ENCODE data around the gene EPHA3. TPM values are rescaled to one million over a fixed set of nuclear protein-coding genes. Genes with fewer than 3 reads are reported as not detected.

Gene EPHA3
- total and polyA plus RNA-seq, 2 of the 4 experiments (the other 2 are of a cell fraction), result 0.10 to 0.18 TPM

GRCh38 chr3:89340408-89340807 is 233.0 kb downstream of the EPHA3 start:
- no TSS peak for BruUV-seq (replicated peaks)
- dilution Hi-C loops (cut with HindIII; ENCODE audit: low sequenced_read_pairs, unreplicated experiment), result no loop called here
- Histone ChIP-seq H2AK9ac (replicated peaks; ENCODE audit: low read depth, low read length, poor library complexity) (no peak overlapping the region), H4K20me1 (ENCODE audit: insufficient read depth, low read length) (no peaks in the 10 kb centered on the region), H2AFZ (replicated peaks; ENCODE audit: low read length, poor library complexity) (no peak overlapping the region), H3K4me3 (ENCODE audit: insufficient read depth, low read depth, low read length) (no peak overlapping the region), H3K23ac (ENCODE audit: low read depth, low read length) (no peak overlapping the region), H2BK5ac (ENCODE audit: low read depth, low read length, poor library complexity, severe bottlenecking) (no peak overlapping the region), H3K9me1 (ENCODE audit: insufficient read depth, low read length) (no peaks in the 10 kb centered on the region), H2BK120ac (ENCODE audit: low read depth, low read length) (no peak overlapping the region), H4K91ac (ENCODE audit: insufficient read depth, low read depth, low read length) (no peak overlapping the region), H3K14ac (replicated peaks; ENCODE audit: low read depth, low read length) (no peak overlapping the region), H3K36me3 (ENCODE audit: control insufficient read depth, insufficient read depth, low read length) (no peaks in the 10 kb centered on the region), H3K79me1 (ENCODE audit: low read depth in 1 of 2, low read length in 2 of 2) (no peaks in the 10 kb centered on the region), H3K18ac (ENCODE audit: low read depth, low read length) (no peak overlapping the region), H3K27me3 (ENCODE audit: control insufficient read depth, insufficient read depth, low read length) (no peaks in the 10 kb centered on the region), H3K56ac (ENCODE audit: extremely low read depth, insufficient read depth, low read length) (no peak overlapping the region), H4K5ac (ENCODE audit: low read depth, low read length) (no peak overlapping the region), H3K27ac (ENCODE audit: insufficient read depth, low read length) (no peak overlapping the region), H3K4me2 (ENCODE audit: low read depth, low read length) (no peak overlapping the region), H4K8ac (ENCODE audit: low read depth in 2 of 2, low read length in 2 of 2) (no peak overlapping the region), H3K4me1 (ENCODE audit: control insufficient read depth, insufficient read depth, low read length) (no peaks in the 10 kb centered on the region), H3K9ac (ENCODE audit: low read depth, low read length) (no peak overlapping the region), H3K4ac (ENCODE audit: low read depth, low read length) (no peak overlapping the region), H2BK20ac (ENCODE audit: low read depth, low read length) (no peak overlapping the region), H3K9me3 (ENCODE audit: control insufficient read depth, insufficient read depth, low read length) (no peaks in the 10 kb centered on the region), H2AK5ac (ENCODE audit: low read depth, low read length) (no peak overlapping the region), H2BK15ac (ENCODE audit: low read depth, low read length) (no peak overlapping the region)
- no peak for TF ChIP-seq MAZ (IDR thresholded peaks at IDR 0.05; ENCODE audit: borderline replicate concordance, low read depth, low read length)
- TF ChIP-seq BHLHE40 (IDR thresholded peaks at IDR 0.05; ENCODE audit: low read depth, low read length), result no peak
- no peak for TF ChIP-seq NFE2L2 (IDR thresholded peaks at IDR 0.05; ENCODE audit: low read depth, low read length)
- TF ChIP-seq CTCF (conservative IDR thresholded peaks at IDR 0.05; ENCODE audit: low read depth, low read length), result no peak
- TF ChIP-seq MXI1 (IDR thresholded peaks at IDR 0.05; ENCODE audit: borderline replicate concordance, low read depth, low read length), result no peak
- TF ChIP-seq SMC3 (IDR thresholded peaks at IDR 0.05; ENCODE audit: low read depth, low read length), result no peak
- TF ChIP-seq ELK1 (IDR thresholded peaks at IDR 0.05; ENCODE audit: borderline replicate concordance, low read depth, low read length), result no peak
- no peak for TF ChIP-seq RAD21 (IDR thresholded peaks at IDR 0.05; ENCODE audit: low read length)
- TF ChIP-seq CHD1 (IDR thresholded peaks at IDR 0.05; ENCODE audit: low read depth, low read length), result no peak
- TF ChIP-seq CEBPB (IDR thresholded peaks at IDR 0.05; ENCODE audit: low read depth, low read length), result no peak
- no peak for TF ChIP-seq FOS (IDR thresholded peaks at IDR 0.05; ENCODE audit: low read depth, low read length)
- no peak for TF ChIP-seq USF2 (IDR thresholded peaks at IDR 0.05; ENCODE audit: low read depth, low read length)
- no peak for TF ChIP-seq POLR2A (IDR thresholded peaks at IDR 0.05; ENCODE audit: low read depth, low read length)
- no peak for TF ChIP-seq MAFK (IDR thresholded peaks at IDR 0.05; ENCODE audit: low read depth, low read length)
- no peak for TF ChIP-seq RFX5 (IDR thresholded peaks at IDR 0.05; ENCODE audit: low read depth, low read length)
- no CpG with 5 or more reads among the region's 2 CpGs for WGBS, 2 experiments (ENCODE audit: extremely low coverage in 2 of 2, insufficient read length in 1 of 2)
- in situ Hi-C loops (cut with MboI; ENCODE audit: low sequenced_read_pairs), result no loop called here
- POLR2A ChIA-PET (ENCODE audit: unreplicated experiment), result no interaction called here
- CTCF ChIA-PET, result no interaction called here
- no peak for ATAC-seq (ENCODE audit: low read depth)
- intact Hi-C loops (cut with micrococcal nuclease), result no loop called here
- no peak for DNase-seq
